ENCODE results near the gene SEL1L. TPM values are rescaled to one million over a fixed set of nuclear protein-coding genes. Genes with fewer than 3 reads are reported as not detected.

SEL1L gene
- total RNA-seq, 4 donors from 2014 or later: 16.5 to 57.1 (median 44.7) TPM

GRCh38 chr14:81480741-81481140 lies 52.9 kb downstream of the SEL1L start:
- H3K4me3 ChIP-seq: no peak overlapping the region
- peaks cover 0 to 86% (median 8%) of the 10 kb centered on the region in 3 donors for H3K36me3 ChIP-seq
- DNase-seq: no peak
- TF ChIP-seq POLR2A (IDR thresholded peaks at IDR 0.05) (no peak), CTCF (IDR thresholded peaks at IDR 0.05) (no peak)
- H3K9me3 ChIP-seq: no peaks in the 10 kb centered on the region
- H3K4me1 ChIP-seq: no peaks in the 10 kb centered on the region
- no peaks in the 10 kb centered on the region for H3K27me3 ChIP-seq
- H3K27ac ChIP-seq: no peak overlapping the region

DNA sequence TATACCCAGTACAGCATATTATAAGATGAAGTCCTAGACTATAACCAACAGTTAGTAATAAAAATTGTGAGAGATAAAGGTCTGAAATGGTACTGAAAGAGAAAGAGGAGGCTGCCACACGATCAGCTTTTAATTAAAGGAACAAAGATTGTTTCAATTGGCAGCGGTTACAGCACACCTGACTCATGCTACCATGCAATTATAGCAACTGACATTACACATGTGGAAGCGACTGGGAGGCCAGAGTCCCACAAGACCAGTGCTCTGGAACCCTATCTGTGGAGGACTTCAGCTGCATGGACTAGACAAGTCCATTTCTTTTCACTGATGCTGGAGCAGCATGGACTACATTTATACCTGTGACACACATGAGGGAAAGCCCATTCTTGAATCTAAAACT lies 55.2 kb downstream of the SEL1L start:
- peak in 1 of 3 donors; percentile 74 for DNase-seq
- peaks cover 0 to 72% (median 0%) of the 10 kb centered on the region in 3 donors for H3K36me3 ChIP-seq
- peak in 1 of 6 experiments; percentile 12 for TF ChIP-seq CTCF (IDR thresholded peaks at IDR 0.05)
- no peak for TF ChIP-seq POLR2A (IDR thresholded peaks at IDR 0.05)
- no peak overlapping the region for H3K27ac ChIP-seq
- no peaks in the 10 kb centered on the region for H3K9me3 ChIP-seq
- no peaks in the 10 kb centered on the region for H3K27me3 ChIP-seq
- H3K4me3 ChIP-seq: no peak overlapping the region
- no peaks in the 10 kb centered on the region for H3K4me1 ChIP-seq

GRCh38 chr14:81476816-81477215 lies 56.8 kb downstream of the SEL1L start:
- H3K4me3 ChIP-seq: no peak overlapping the region
- H3K27ac ChIP-seq: no peak overlapping the region
- no peaks in the 10 kb centered on the region for H3K27me3 ChIP-seq
- TF ChIP-seq POLR2A (IDR thresholded peaks at IDR 0.05) (no peak), CTCF (IDR thresholded peaks at IDR 0.05) (no peak)
- H3K9me3 ChIP-seq: no peaks in the 10 kb centered on the region
- no peak for DNase-seq
- no peaks in the 10 kb centered on the region for H3K4me1 ChIP-seq
- peaks cover 0 to 57% (median 0%) of the 10 kb centered on the region in 3 donors for H3K36me3 ChIP-seq

- H3K27ac ChIP-seq: peak overlapping the region; percentile 5 to 50 (median 40)
- no peaks in the 10 kb centered on the region for H3K27me3 ChIP-seq
- H3K4me1 ChIP-seq: no peaks in the 10 kb centered on the region
- H3K36me3 ChIP-seq: peaks cover 0 to 45% (median 0%) of the 10 kb centered on the region in 3 donors
- H3K4me3 ChIP-seq: no peak overlapping the region
- no peak for DNase-seq
- no peak for TF ChIP-seq CTCF (IDR thresholded peaks at IDR 0.05)
- TF ChIP-seq POLR2A (IDR thresholded peaks at IDR 0.05): no peak
- H3K9me3 ChIP-seq: no peaks in the 10 kb centered on the region
These were observed 58.8 kb downstream of the SEL1L start for GRCh38 chr14:81474685-81475324.

DNA sequence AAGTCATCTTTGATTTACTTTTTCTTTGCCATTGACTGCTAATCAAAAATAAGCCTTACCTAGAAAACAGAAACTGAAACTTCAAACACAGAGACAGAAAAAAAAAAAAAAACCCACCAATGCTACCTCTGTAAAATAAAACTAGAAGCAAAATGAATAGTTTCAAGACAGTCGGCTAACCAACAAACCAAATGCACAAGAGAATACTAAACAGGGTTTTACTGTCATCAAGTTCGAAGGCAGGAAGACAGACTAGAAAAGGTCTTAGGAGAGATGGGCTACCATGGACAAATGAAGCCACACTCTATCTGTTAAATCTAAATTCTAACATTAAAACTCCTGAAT lies 59.5 kb downstream of the SEL1L start:
- Histone ChIP-seq H3K27me3 (no peaks in the 10 kb centered on the region), H3K4me1 (no peaks in the 10 kb centered on the region), H3K36me3 (peaks cover 0 to 40% (median 0%) of the 10 kb centered on the region in 3 donors), H3K9me3 (no peaks in the 10 kb centered on the region), H3K4me3 (no peak overlapping the region), H3K27ac (peak overlapping the region; percentile 5 to 50 (median 40))
- TF ChIP-seq CTCF (IDR thresholded peaks at IDR 0.05) (no peak), POLR2A (IDR thresholded peaks at IDR 0.05) (no peak)
- DNase-seq: no peak

Data from Peyer's patch (tissue), 4 donors.